Ovary (tissue), 9 donors: ENCODE measurements around the gene B4GALNT2. TPM values are rescaled to one million over a fixed set of nuclear protein-coding genes. Genes with fewer than 3 reads are reported as not detected.
"Not testable (repeated sequence)": the region's sequence is repeated elsewhere in the genome, so short reads cannot be mapped to it uniquely, and the experiment has no call there.

Experiments
- DNase-seq, 5 donors: peaks; one replicate each; pipeline ENCODE4 v3.0.0-alpha.2; 2019 to 2020
- H3K27ac ChIP-seq, 2 donors: fragments of 200-600 bp; one replicate each; pipeline versions ENCODE4 v1.5.1 to v1.8.0; 2019 to 2022
- H3K27me3 ChIP-seq: fragments of 200-600 bp; one replicate; pipeline ENCODE4 v1.8.0; 2022
- H3K36me3 ChIP-seq: fragments of 200-600 bp; sonication (generic); one replicate; pipeline ENCODE4 v1.5.1; 2019
- H3K4me1 ChIP-seq: one replicate; pipeline ENCODE4 v1.8.1; 2013; ENCODE audit warnings: mild to moderate bottlenecking, moderate library complexity; ENCODE audit not compliant: insufficient read depth
- H3K4me3 ChIP-seq: fragments of 200-600 bp; sonication (generic); one replicate; pipeline ENCODE4 v1.5.1; 2017
- H3K9me3 ChIP-seq, 2 donors: fragments of 200-600 bp in 1 of 2; sonication (generic) in 1 of 2; one replicate each; pipeline versions ENCODE4 v1.5.1 to v1.8.1; 2013 to 2019; ENCODE audit warnings: mild to moderate bottlenecking in 1 of 2, moderate library complexity in 1 of 2
- CTCF ChIP-seq, 3 donors: fragments of 450-650 bp in 2 of 3; fragments of 200-600 bp in 1 of 3; IDR thresholded peaks; one replicate each; pipeline versions ENCODE4 v1.5.1 to v1.8.0; 2016 to 2022; ENCODE audit warnings: antibody characterized with exemption in 3 of 3, mild to moderate bottlenecking in 1 of 3
- EP300 ChIP-seq: sonication (generic); formaldehyde crosslinking; IDR thresholded peaks from one replicate; pipeline ENCODE4 v1.6.1; 2017; ENCODE audit warnings: antibody characterized with exemption
- POLR2A ChIP-seq: fragments of 450-650 bp; IDR thresholded peaks from one replicate; pipeline ENCODE4 v1.6.1; 2017; ENCODE audit warnings: antibody characterized with exemption, mild to moderate bottlenecking, moderate library complexity
- WGBS, 3 donors: extraction: QIAGEN DNeasy Blood & Tissue Kit in 1 of 3; methylation state at CpG; one replicate each; pipeline versions ENCODE4 v1.1.5 to v1.1.7; 2013 to 2017; 5-methylcytosine and 5-hydroxymethylcytosine counted together
- intact Hi-C, 4 donors: fragments of 100-400 bp; cut with DNase I; formaldehyde crosslinking; loops; one replicate each; pipeline versions ENCODE4 v1.11.0 to v1.15.1; 2022 to 2023
- polyA plus RNA-seq, 2 donors: library from polyadenylated mRNA; stranded (reverse); fragments of 200-250 nt in 1 of 2; fragments of 350-450 nt in 1 of 2; fragmentation: Illumina TruSeq in 1 of 2; extraction: RNeasy Lipid Tissue Mini Kit (QIAGEN cat#74804) in 1 of 2; gene quantifications; one replicate each; pipeline ENCODE4 v1.2.3, GENCODE V29; 2013 to 2014
- total RNA-seq, 7 donors: library from RNA; depleted of rRNA in 2 of 7; stranded (reverse); fragments of >200 nt in 2 of 7; fragmentation: NEBNext Ultra II Directional in 3 of 7; extraction: Animal tissue kit (Norgen Biotek cat#: 25700) in 3 of 7; gene quantifications; one replicate each; pipeline versions ENCODE4 v1.1.0 to v1.2.4, GENCODE V29; 2016 to 2023
- donor health status: DM: no; HTN: no; CAD: no; lungs with moderate emphysema.
- donor health status: DM: no; HTN: no; CAD: no.
- donor health status: Bipolar disorder and iron deficiency.
- donor health status: DM: yes; HTN: yes; CAD: no.
- donor health status: DM: no; HTN: no; CAD: no.
- donor health status: DM: yes; HTN: yes; CAD: no.

The B4GALNT2 gene
- total and polyA plus RNA-seq, 9 donors, result under 0.01 to 0.03 (median 0.03) TPM; not detected in 5

- DNase-seq, result no peak
- H3K27ac ChIP-seq, result no peak overlapping the region
- peaks cover 0 to 3% of the 10 kb centered on the region in 2 donors for H3K9me3 ChIP-seq
- H3K4me3 ChIP-seq, result no peak overlapping the region
- no peaks in the 10 kb centered on the region for H3K36me3 ChIP-seq
- 74 to 87% (median 85%) methylated on average over 6 of the region's 6 CpGs for WGBS, 3 donors
- no peaks in the 10 kb centered on the region for H3K27me3 ChIP-seq
- H3K4me1 ChIP-seq, result no peaks in the 10 kb centered on the region
- intact Hi-C loops, result no loop called here
- TF ChIP-seq CTCF (IDR thresholded peaks at IDR 0.05), result no peak
- TF ChIP-seq POLR2A, result no peak
- no peak for TF ChIP-seq EP300
These were observed 48.5 kb downstream of the B4GALNT2 start for GRCh38 chr17:49180998-49181635.

- DNase-seq, result no peak
- Histone ChIP-seq H3K27me3 (no peaks in the 10 kb centered on the region), H3K4me1 (no peaks in the 10 kb centered on the region), H3K4me3 (no peak overlapping the region), H3K36me3 (no peaks in the 10 kb centered on the region), H3K27ac (no peak overlapping the region), H3K9me3 (peaks cover 0 to 3% of the 10 kb centered on the region in 2 donors)
- TF ChIP-seq POLR2A (no peak), CTCF (IDR thresholded peaks at IDR 0.05) (no peak), EP300 (no peak)
- intact Hi-C loops, result no loop called here
- WGBS, 3 donors, result 78 to 92% (median 79%) methylated on average over 5 of the region's 5 CpGs
These were observed 50.8 kb downstream of the B4GALNT2 start for GRCh38 chr17:49183341-49183740.

GRCh38 chr17:49183801-49184200 lies 51.2 kb downstream of the B4GALNT2 start:
- TF ChIP-seq EP300, result no peak
- TF ChIP-seq CTCF (IDR thresholded peaks at IDR 0.05), result no peak
- TF ChIP-seq POLR2A, result no peak
- no peak overlapping the region for H3K4me3 ChIP-seq
- H3K9me3 ChIP-seq, result peaks cover 0 to under 1% of the 10 kb centered on the region in 2 donors
- no peaks in the 10 kb centered on the region for H3K36me3 ChIP-seq
- intact Hi-C loops, result no loop called here
- H3K27ac ChIP-seq, result no peak overlapping the region
- 82 to 89% (median 86%) methylated on average over 6 to 7 of the region's 7 CpGs for WGBS, 3 donors
- no peaks in the 10 kb centered on the region for H3K4me1 ChIP-seq
- DNase-seq, result no peak
- H3K27me3 ChIP-seq, result no peaks in the 10 kb centered on the region

- intact Hi-C loops, DNase-seq, H3K9me3 ChIP-seq, H3K27me3 ChIP-seq, H3K27ac ChIP-seq, H3K4me3 ChIP-seq, H3K4me1 ChIP-seq, H3K36me3 ChIP-seq: not testable (repeated sequence)
These were observed 52.0 kb downstream of the B4GALNT2 start for GRCh38 chr17:49184522-49184921.

GRCh38 chr17:49185381-49185780 lies 52.8 kb downstream of the B4GALNT2 start:
- 91 to 94% (median 92%) methylated on average over 1 of the region's 1 CpG for WGBS, 3 donors
- intact Hi-C loops, result not testable (repeated sequence)

More at GRCh38 chr17:49185381-49185780, 52.8 kb downstream of the B4GALNT2 start:
- not testable (repeated sequence) for H3K9me3 ChIP-seq, H3K27ac ChIP-seq, H3K36me3 ChIP-seq, H3K27me3 ChIP-seq, H3K4me1 ChIP-seq, H3K4me3 ChIP-seq, DNase-seq
